ENCODE results near the gene BTBD8. TPM values are rescaled to one million over a fixed set of nuclear protein-coding genes. Genes with fewer than 3 reads are reported as not detected.

BTBD8 gene
- total RNA-seq (2022; extraction: Qiagen RNA extraction; ENCODE audit: low read depth): 0.23 to 0.86 TPM (median 0.55 TPM) in 5 replicates

GRCh38 chr1:92080128-92080985 is at the start of gene BTBD8:
BTBD8 (plus strand) TSS chr1:92080345; CDS start chr1:92080572, 227 bp downstream.

GRCh38 chr1:92075311-92075710 is 4.8 kb upstream of the BTBD8 start, which contains the start of gene SETSIP:
SETSIP (minus strand) TSS chr1:92075411; CDS start chr1:92075411, 0 bp downstream.

GRCh38 chr1:92217721-92218120 is 137.6 kb downstream of the BTBD8 start, which contains the start of gene C1orf146:
C1orf146 (plus strand) TSS chr1:92217915; CDS start chr1:92231421, 13,506 bp downstream.

Other genes starting within 250 kb of the BTBD8 start
- 2.0 to 4.4 TPM (median 3.2 TPM) in 5 replicates for gene TGFBR3, start 194.2 kb upstream of the BTBD8 start, total RNA-seq (2022; extraction: Qiagen RNA extraction; ENCODE audit: low read depth)
- not detected in 5 replicates for gene BRDT, start 130.9 kb upstream of the BTBD8 start, total RNA-seq (2022; extraction: Qiagen RNA extraction; ENCODE audit: low read depth)
- gene EPHX4, start 50.4 kb upstream of the BTBD8 start, total RNA-seq (2022; extraction: Qiagen RNA extraction; ENCODE audit: low read depth): 0.41 to 1.0 TPM (median 0.53 TPM) in 5 replicates
- gene SETSIP, start 4.9 kb upstream of the BTBD8 start, total RNA-seq (2022; extraction: Qiagen RNA extraction; ENCODE audit: low read depth): not detected in 5 replicates
- not detected in 5 replicates for gene C1orf146, start 137.6 kb downstream of the BTBD8 start, total RNA-seq (2022; extraction: Qiagen RNA extraction; ENCODE audit: low read depth)
- 1.9 to 8.2 TPM (median 7.2 TPM) in 5 replicates for gene GLMN, start 218.6 kb downstream of the BTBD8 start, total RNA-seq (2022; extraction: Qiagen RNA extraction; ENCODE audit: low read depth)
- 4.9 to 12.0 TPM (median 11.0 TPM) in 5 replicates for gene RPAP2, start 218.7 kb downstream of the BTBD8 start, total RNA-seq (2022; extraction: Qiagen RNA extraction; ENCODE audit: low read depth)

All from A549 treated with RU486 at 1 μM for 4 hours (cell line).